Measurements from ENCODE around the gene MED12L. TPM values are rescaled to one million over a fixed set of nuclear protein-coding genes. Genes with fewer than 3 reads are reported as not detected.
A peak's percentile ranks its signal among the peaks of the same experiment; 100 is the strongest.

MED12L gene
- total and polyA plus RNA-seq, 10 of the 15 experiments (the other 5 are each of a cell fraction or from before 2014, with no cell fraction given) = 0.01 to 0.06 (median 0.03) TPM; not detected in 2

DNA sequence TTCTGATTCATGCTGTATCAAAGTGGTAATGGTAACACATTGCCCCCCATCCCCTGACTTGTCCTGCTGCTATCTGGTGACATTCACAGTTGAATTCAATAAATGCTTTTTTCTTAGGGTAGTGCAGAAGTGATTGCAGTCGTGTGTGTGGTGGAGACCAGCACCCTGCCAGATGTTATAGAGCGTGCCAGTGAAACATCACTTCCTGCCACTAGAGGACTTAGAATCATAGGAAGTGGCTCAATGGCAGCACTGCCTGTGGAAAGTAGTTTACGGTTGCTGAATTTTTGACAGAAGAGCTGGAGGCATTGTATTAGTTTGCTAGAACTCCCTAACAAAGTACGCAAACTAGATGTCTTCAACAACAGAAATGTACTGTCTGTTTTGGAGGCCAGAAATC, 336.5 kb downstream of the MED12L start:
- no peak overlapping the region for H3K9ac ChIP-seq (ENCODE audit: control insufficient read depth, insufficient read depth, low read length)
- H3K79me2 ChIP-seq (ENCODE audit: control insufficient read depth, insufficient read depth, low read length) = no peaks in the 10 kb centered on the region
- H2AFZ ChIP-seq (ENCODE audit: control insufficient read depth, low read depth, low read length) = no peak overlapping the region
- SMC1A ChIA-PET (ENCODE audit: uncharacterized antibody, unreplicated experiment) = no interaction called here
- no TSS peak for BruUV-seq (replicated peaks)
- CTCF ChIA-PET = no interaction called here
- H3K9me3 ChIP-seq (replicated peaks; ENCODE audit: control insufficient read depth, insufficient read depth, low read length) = no peaks in the 10 kb centered on the region
- no peaks in the 10 kb centered on the region for H4K20me1 ChIP-seq (ENCODE audit: control insufficient read depth, insufficient read depth)
- intact Hi-C loops (cut with micrococcal nuclease; ENCODE audit: unreplicated experiment) (no loop called here), in situ Hi-C loops (cut with MboI) (no loop called here)
- H3K27ac ChIP-seq (ENCODE audit: control insufficient read depth, insufficient read depth) = no peak overlapping the region
- TF ChIP-seq BACH1 (IDR thresholded peaks at IDR 0.05; ENCODE audit: borderline replicate concordance) (no peak), RAD21 (IDR thresholded peaks at IDR 0.05; ENCODE audit: insufficient read depth, low read depth, low read length) (no peak), IRF4 (IDR thresholded peaks at IDR 0.05; ENCODE audit: low read depth, low read length) (no peak), SMC3 (IDR thresholded peaks at IDR 0.05; ENCODE audit: borderline replicate concordance, low read length) (no peak)
- TF ChIP-seq, protein P1, sequence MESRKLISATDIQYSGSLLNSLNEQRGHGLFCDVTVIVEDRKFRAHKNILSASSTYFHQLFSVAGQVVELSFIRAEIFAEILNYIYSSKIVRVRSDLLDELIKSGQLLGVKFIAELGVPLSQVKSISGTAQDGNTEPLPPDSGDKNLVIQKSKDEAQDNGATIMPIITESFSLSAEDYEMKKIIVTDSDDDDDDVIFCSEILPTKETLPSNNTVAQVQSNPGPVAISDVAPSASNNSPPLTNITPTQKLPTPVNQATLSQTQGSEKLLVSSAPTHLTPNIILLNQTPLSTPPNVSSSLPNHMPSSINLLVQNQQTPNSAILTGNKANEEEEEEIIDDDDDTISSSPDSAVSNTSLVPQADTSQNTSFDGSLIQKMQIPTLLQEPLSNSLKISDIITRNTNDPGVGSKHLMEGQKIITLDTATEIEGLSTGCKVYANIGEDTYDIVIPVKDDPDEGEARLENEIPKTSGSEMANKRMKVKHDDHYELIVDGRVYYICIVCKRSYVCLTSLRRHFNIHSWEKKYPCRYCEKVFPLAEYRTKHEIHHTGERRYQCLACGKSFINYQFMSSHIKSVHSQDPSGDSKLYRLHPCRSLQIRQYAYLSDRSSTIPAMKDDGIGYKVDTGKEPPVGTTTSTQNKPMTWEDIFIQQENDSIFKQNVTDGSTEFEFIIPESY (IDR thresholded peaks at IDR 0.05) = no peak
- TF ChIP-seq, protein P2, sequence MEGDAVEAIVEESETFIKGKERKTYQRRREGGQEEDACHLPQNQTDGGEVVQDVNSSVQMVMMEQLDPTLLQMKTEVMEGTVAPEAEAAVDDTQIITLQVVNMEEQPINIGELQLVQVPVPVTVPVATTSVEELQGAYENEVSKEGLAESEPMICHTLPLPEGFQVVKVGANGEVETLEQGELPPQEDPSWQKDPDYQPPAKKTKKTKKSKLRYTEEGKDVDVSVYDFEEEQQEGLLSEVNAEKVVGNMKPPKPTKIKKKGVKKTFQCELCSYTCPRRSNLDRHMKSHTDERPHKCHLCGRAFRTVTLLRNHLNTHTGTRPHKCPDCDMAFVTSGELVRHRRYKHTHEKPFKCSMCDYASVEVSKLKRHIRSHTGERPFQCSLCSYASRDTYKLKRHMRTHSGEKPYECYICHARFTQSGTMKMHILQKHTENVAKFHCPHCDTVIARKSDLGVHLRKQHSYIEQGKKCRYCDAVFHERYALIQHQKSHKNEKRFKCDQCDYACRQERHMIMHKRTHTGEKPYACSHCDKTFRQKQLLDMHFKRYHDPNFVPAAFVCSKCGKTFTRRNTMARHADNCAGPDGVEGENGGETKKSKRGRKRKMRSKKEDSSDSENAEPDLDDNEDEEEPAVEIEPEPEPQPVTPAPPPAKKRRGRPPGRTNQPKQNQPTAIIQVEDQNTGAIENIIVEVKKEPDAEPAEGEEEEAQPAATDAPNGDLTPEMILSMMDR (IDR thresholded peaks at IDR 0.05 in 2 of 3, conservative IDR thresholded peaks at IDR 0.05 in 1 of 3; ENCODE audit: control insufficient read depth in 2 of 3, extremely low read depth in 1 of 3, insufficient read depth in 1 of 3, low read depth in 3 of 3, low read length in 3 of 3) = peak in 1 of 3 experiments; percentile 20; a peak in 2 of 6 replicates
- TF ChIP-seq, protein P3, sequence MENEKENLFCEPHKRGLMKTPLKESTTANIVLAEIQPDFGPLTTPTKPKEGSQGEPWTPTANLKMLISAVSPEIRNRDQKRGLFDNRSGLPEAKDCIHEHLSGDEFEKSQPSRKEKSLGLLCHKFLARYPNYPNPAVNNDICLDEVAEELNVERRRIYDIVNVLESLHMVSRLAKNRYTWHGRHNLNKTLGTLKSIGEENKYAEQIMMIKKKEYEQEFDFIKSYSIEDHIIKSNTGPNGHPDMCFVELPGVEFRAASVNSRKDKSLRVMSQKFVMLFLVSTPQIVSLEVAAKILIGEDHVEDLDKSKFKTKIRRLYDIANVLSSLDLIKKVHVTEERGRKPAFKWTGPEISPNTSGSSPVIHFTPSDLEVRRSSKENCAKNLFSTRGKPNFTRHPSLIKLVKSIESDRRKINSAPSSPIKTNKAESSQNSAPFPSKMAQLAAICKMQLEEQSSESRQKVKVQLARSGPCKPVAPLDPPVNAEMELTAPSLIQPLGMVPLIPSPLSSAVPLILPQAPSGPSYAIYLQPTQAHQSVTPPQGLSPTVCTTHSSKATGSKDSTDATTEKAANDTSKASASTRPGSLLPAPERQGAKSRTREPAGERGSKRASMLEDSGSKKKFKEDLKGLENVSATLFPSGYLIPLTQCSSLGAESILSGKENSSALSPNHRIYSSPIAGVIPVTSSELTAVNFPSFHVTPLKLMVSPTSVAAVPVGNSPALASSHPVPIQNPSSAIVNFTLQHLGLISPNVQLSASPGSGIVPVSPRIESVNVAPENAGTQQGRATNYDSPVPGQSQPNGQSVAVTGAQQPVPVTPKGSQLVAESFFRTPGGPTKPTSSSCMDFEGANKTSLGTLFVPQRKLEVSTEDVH (IDR thresholded peaks at IDR 0.05; ENCODE audit: low read depth, partially characterized antibody) = no peak
- RAD21 ChIA-PET (ENCODE audit: unreplicated experiment) = no interaction called here
- DNase-seq (ENCODE audit: low read depth, low spot score) (no peak), FAIRE-seq (no peak), ATAC-seq (peak; percentile 50; the same call in 1 of the 3 replicates)
- POLR2A ChIA-PET = no interaction called here
- no peak overlapping the region for H3K4me2 ChIP-seq (ENCODE audit: control insufficient read depth, insufficient read depth)
- H3K4me1 ChIP-seq (ENCODE audit: control insufficient read depth, insufficient read depth, low read length) = no peaks in the 10 kb centered on the region; the same call in 1 of the 2 replicates
- 55% methylated on average over 4 of the region's 4 CpGs for WGBS (ENCODE audit: insufficient coverage, insufficient replicate concordance, low lambda C conversion rate, missing lambda C conversion rate)
- H3K27me3 ChIP-seq (replicated peaks in 1 of 2; ENCODE audit: control insufficient read depth in 2 of 2, insufficient read depth in 2 of 2, low read length in 1 of 2) = no peaks in the 10 kb centered on the region
- no peaks in the 10 kb centered on the region for H3K36me3 ChIP-seq (ENCODE audit: control insufficient read depth in 2 of 2, insufficient read depth in 2 of 2, low read length in 1 of 2)
- no peak overlapping the region for H3K4me3 ChIP-seq

All from GM12878 (cell line).